GM21526 (cell line): Measurements from ENCODE around the gene NEUROD4.

Experiments used
- ATAC-seq: cut with Tn5 transposase; IDR thresholded peaks from one replicate; pipeline ENCODE4 v1.9.1; 2021; ENCODE audit warnings: moderate library complexity; ENCODE audit not compliant: unreplicated experiment, low FRiP score

The NEUROD4 gene

GRCh38 chr12:54996205-54996604, 23.6 kb upstream of the NEUROD4 start:
- ATAC-seq: no peak

DNA sequence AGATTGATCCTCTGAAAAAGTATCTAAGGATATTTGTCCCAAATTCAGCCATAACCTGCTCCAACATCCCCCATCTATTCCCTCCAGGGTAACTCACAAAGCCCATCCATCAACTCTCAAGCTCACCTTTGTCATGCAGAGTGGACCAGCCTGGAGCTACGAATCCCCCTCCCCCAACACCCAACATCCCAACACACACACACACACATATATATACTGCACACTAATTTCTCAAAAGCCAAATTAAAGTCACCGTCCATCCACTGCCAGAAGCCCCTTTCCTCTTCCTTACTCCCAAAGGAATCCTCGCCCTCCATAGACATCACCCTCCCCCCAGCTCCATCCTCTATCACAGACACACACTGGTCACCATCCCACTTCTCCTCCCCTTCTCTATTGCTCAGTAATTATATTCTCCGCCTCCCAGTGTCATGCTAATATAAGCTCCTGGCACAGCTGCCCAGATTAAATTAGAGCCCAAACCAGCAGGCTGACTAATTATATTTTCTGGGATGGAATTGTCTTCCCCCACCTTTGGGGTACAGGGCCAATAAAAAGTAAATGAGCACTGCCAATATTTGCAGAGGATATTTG, 21.7 kb upstream of the NEUROD4 start:
- ATAC-seq: no peak

- ATAC-seq: no peak
Observed at GRCh38 chr12:54998958-54999510, 20.7 kb upstream of the NEUROD4 start.

DNA sequence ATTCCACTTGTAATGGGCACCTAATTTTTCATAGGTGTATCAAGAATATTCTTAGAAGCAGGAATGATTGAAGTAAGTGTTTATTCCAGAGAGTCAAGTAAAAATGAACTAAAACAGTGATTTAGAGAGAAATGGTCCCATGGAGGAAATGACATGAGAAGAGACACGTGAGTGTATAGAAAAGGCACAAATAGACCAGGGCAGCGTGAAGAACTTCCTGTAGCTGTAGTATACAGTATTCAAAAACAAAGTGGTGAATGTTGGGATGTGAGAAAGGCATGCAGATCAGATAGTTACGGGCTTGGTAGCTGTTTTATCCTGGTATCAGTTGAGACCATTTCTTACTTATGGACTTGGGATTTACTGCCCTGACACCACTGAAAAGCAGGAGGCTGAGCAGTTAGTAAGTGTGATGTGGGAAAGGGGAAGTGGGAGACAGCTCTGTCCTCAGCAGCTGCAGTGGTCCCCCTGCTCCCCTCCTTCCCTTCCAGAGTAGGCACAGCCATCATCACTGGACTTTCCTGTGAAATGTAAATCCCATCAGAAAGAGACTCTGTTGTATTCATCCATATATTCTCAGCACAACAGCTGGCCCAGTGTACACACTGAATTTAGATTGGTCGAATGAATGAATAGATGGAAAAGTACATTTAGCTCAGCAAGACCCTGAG, 18.4 kb upstream of the NEUROD4 start:
- ATAC-seq: no peak

GRCh38 chr12:55002355-55002754, 17.4 kb upstream of the NEUROD4 start:
- ATAC-seq: no peak

GRCh38 chr12:55008944-55009585, 10.7 kb upstream of the NEUROD4 start:
- no peak for ATAC-seq

DNA sequence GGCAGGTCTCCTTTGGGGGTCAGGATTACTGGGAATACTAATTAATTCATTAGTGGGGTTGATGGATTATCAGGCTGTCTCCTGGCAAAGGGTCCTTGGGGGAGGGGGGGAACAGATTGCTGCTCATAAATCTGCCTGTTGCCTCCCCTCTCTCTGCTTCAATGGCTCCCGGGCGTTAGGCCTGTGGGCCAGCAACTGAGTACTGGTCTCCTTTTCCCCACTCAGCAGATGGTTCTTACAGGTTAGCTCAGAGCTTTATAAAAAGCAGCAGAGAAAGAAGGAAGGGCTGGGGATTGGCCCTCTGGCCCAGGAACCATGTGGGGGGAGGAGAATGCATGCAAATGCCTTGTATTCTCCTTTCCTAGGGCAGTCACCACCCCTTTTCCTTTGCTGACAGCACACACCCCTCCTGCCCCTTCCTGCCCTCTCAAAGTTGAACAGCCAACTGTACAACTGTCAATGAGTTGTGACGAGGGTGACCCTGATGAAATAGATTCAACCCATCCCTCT, 2.3 kb upstream of the NEUROD4 start:
- no peak for ATAC-seq

DNA sequence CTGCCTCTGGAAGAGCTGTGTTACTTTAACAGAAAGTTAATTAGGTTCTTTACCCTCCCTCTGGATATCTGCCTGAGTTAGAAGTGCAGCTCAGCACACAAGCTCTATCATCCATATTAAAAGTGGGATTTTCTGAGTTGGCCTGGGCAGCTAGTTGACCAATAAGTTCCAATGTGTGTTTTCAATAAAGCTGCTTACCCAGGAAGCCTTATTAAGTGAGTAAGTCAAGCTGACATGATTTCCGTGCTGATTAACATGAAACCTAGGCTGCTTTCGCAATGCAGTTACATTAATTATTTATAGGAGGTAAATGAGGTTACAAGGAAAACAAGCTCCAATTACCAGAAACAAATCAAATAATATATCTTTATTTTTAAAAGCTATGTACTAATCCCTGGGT, 4.8 kb downstream of the NEUROD4 start:
- no peak for ATAC-seq

GRCh38 chr12:55025508-55025907, 5.7 kb downstream of the NEUROD4 start:
- ATAC-seq: no peak

- no peak for ATAC-seq
Observed at GRCh38 chr12:55034218-55034617, 14.4 kb downstream of the NEUROD4 start.

GRCh38 chr12:55036326-55037115, 16.7 kb downstream of the NEUROD4 start:
- ATAC-seq: no peak

DNA sequence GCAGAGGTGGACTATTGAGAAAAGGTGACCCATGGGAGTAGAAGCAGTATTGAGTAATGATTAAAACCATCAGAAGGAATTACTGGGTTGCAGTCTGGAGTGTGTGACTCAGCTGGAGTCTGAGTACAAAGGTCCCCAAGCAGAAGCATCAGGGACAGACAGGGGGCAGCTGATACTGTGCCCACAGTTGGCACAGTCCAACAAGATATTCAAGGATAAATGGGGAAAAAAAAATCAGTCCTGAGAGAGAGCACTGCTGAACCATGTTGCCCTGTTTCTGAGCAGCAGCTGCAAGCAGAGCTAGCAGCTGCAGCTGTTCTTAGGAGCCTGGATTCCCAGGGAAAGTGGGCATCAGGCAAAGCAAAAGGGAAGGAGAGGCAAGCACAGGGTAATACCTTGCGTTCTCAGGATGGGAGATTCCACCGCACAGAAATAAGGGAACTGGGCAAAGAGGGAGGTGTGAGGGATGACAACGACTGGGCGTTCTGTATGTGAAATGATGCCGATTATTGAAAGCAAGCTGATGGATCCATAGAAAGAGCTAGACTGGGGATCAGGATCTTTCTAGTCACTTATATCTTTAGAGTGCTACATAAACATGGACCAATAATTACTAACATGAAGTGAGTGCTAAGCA, 17.7 kb downstream of the NEUROD4 start:
- no peak for ATAC-seq

- ATAC-seq: no peak
Observed at GRCh38 chr12:55039395-55040354, 19.9 kb downstream of the NEUROD4 start.

GRCh38 chr12:55041345-55042055, 21.7 kb downstream of the NEUROD4 start:
- no peak for ATAC-seq

DNA sequence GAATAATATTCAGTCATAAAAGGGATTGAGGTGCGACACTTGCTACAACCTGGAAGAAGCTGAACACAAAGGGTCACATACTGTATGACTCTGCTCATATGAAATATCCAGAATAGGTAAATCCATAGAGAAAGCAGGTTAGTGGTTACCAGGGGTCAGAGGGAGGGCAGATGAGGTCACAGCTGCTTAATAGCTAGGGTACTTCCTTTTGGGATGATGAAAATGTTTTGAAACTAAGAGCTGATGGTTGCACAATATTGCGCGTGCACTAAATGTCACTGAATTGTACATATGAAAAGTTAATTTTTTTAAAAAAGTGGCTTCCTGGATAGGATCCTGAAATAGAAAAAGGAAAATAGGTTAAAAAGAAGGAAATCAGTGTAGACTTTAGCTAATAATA, 23.8 kb downstream of the NEUROD4 start:
- ATAC-seq: no peak

GRCh38 chr12:55044135-55044534, 24.4 kb downstream of the NEUROD4 start:
- ATAC-seq: no peak

DNA sequence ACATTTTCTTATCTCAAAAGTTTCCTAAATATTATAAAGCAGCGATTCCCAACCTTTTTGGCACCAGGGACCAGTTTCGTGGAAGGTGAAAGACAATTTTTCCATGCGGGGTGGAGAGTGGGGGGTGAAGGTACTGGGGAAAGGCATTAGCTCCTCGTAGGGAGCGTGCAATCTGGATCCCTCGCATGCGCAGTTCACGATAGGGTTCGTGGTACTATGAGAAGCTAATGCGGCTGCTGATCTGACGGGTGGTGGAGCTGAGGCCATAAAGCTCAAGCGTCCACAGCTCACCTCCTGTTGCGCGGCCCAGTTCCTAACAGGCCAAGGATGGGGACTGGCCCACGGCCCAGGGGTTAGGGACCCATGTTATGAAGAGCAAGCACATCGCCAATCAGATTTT, 29.9 kb downstream of the NEUROD4 start:
- no peak for ATAC-seq

DNA sequence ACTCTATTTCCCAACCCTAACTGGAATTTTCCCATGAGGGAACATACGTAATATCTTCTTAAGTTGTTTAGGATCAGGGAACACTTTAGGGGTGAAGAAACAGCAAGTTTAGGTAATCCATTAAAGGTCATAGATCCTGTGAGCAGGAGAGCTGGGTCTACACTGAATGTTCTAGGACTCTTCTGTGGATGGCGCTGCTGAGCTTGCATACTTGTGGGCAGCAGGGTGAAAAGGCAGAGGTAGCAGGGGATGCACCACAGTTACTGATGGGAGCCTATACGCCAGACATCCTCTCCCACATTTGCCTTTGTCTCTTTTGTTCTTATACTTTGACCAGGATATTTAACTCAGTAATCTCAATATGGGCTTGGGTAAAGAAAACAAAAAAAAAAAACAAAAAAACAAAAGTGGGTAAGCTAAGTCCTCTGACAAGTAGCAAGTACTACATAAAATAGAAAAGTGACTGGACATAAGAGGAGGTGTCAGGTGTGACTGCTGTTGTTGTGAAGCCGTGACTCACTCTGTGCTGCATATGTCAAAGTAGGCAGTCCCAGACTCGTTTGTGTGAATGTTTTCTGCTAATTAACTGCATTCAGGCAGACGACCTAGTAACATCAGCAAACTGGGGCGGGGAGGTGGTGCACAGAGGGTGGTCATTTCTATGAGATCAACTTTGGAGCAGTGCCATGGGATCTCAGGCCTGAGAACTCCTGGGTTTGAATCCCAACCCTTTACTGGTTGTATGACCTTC, 31.6 kb downstream of the NEUROD4 start:
- no peak for ATAC-seq
